ENCODE measurements around the gene LRRC41.
"Not testable (repeated sequence)": the region's sequence is repeated elsewhere in the genome, so short reads cannot be mapped to it uniquely, and the experiment has no call there.

The LRRC41 gene

DNA sequence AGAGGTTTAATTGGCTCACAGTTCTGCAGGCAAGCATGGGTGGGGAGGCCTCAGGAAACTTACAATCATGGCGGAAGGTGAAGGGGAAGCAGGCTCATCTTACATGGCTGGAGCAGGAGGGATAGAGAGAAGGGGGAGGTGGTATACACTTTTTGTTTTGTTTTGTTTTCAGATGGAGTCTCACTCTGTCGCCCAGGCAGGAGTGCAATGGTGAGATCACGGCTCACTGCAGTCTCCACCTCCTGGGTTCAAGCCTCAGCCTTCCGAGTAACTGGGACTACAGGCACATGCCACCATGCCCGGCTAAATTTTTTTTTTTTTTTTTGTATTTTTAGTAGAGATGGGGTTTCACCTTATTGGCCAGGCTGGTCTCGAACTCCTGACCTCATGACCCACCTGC lies 18.8 kb upstream of the LRRC41 start:
- not testable (repeated sequence) for FAIRE-seq

DNA sequence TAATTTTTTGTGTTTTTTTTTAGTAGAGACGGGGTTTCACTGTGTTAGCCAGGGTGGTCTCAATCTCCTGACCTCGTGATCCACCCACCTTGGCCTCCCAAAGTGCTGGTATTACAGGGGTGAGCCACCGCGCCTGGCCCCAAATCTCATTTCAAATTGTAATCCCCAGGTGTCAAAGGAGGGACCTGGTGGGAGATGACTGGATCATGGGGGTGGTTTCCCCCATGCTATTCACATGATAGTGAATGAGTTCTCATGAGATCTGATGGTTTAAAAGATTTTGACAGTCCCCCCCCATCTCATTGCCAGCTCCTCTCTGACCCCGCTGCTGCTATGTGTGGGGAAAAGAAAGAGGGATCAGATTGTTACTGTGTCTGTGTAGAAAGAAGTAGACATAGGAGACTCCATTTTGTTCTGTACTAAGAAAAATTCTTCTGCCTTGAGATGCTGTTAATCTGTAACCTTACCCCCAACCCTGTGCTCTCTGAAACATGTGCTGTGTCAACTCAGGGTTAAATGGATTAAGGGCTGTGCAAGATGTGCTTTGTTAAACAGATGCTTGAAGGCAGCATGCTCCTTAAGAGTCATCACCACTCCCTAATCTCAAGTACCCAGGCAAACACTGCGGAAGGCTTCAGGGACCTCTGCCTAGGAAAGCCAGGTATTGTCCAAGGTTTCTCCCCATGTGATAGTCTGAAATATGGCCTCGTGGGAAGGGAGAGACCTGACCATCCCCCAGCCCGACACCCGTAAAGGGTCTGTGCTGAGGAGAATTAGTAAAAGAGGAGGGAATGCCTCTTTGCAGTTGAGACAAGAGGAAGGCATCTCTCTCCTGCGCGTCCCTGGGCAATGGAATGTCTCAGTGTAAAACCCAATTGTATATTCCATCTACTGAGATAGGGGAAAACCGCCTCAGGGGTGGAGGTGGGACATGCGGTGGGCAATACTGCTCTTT lies 16.8 kb upstream of the LRRC41 start:
- not testable (repeated sequence) for FAIRE-seq

GRCh38 chr1:46319301-46319700 lies 15.9 kb upstream of the LRRC41 start:
- not testable (repeated sequence) for FAIRE-seq

- FAIRE-seq, result no peak
Measured at GRCh38 chr1:46317323-46317722, 13.9 kb upstream of the LRRC41 start.

DNA sequence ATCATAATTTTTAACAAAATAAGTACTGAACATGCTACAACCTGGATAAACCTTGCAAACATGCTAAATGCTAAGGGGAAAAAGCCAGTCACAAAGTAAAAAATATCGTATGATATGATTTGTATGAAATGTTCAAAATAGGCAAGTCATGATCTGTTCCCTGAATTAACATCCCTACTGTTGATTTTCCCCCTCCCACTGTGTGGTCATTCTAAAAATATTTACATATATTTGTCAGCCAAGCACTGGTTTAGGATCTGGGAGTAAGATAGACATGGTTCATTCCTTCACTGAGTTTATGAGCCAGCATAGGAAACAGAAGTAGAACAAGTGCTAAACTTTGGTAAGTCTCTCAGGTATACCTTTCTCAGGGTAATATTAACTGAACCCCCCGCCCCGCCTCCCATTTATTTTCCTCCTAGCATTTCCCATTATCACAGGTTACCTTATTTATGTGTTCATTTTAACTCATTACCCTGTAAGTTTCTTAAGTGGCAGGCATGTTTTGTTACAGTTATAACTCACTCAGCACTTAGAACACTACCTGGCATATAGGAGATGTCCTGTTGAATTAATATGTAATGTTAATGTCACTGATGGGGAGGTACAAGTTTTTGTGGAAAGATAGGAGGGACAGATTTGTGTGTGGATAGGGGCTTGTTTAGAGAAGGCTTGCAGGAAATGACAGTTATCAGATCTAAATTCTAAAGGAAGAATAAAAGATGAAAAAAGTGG lies 12.4 kb upstream of the LRRC41 start:
- FAIRE-seq, result no peak

GRCh38 chr1:46310321-46310720 lies 6.9 kb upstream of the LRRC41 start:
- no peak for FAIRE-seq

- no peak for FAIRE-seq
Measured at GRCh38 chr1:46309401-46310159, 6.2 kb upstream of the LRRC41 start.

DNA sequence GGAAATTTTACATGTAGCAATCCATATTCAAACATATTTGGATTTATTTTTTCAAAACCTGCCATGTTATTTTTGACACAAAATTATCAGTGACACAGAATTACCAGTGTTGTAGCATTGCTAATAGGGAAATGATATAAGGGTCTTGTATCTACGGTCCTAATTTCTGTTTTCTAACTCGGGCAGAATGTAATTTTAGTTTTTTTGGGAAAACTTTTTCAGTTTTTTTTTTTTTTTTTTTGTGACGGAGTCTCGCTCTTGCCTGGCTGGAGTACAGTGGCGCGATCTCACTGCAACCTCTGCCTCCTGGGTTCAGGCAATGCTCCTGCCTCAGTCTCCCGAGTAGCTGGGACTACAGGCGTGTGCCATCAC lies 2.7 kb upstream of the LRRC41 start:
- no peak for FAIRE-seq

GRCh38 chr1:46303872-46304326 lies 483 bp upstream of the LRRC41 start:
- FAIRE-seq, result no peak

DNA sequence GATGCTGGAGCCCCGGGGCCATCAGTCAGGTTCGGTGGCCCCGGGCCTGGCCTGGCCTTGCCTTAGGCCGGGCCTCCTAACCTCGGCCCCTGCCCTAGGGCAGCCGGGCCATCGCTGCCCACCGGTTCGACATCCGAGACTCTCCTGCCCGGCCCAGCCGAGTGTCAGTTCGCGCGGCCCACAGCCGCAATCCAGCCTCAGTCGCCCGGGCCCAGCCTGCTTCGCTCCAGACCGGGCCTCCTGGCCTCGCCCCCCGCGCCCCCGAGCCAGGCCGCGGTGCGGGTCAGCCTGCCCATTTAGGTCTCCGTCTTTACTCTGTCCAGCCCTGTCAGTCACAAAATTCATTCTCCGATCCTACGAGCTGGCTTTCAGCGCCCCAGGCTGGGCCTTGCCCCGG lies 777 bp downstream of the LRRC41 start:
- no peak for FAIRE-seq

GRCh38 chr1:46301808-46302640 lies 1.4 kb downstream of the LRRC41 start:
- no peak for FAIRE-seq

GRCh38 chr1:46301406-46301807 lies 2.0 kb downstream of the LRRC41 start:
- no peak for FAIRE-seq

- FAIRE-seq, result no peak
Measured at GRCh38 chr1:46300673-46301405, 2.6 kb downstream of the LRRC41 start.

- FAIRE-seq, result no peak
Measured at GRCh38 chr1:46298387-46298786, 5.0 kb downstream of the LRRC41 start.

DNA sequence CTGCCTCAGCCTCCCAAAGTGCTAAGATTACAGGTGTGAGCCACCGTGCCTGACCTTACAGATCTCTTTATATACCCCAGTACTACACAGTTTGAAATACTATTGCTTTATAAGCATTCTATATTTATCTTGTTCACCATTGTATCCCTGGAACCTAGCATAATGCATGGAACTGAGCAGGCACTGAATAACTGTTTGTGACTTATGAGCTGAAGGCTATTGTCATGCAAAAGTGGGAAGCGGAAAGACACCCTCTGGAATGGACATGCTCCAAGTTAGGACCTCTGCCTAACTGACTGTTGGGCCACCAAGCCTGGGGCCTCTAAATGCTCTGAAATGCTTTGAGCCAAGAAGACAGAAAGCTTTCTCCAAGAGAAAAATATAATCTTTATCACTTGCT lies 8.1 kb downstream of the LRRC41 start:
- FAIRE-seq, result no peak

GRCh38 chr1:46289976-46290375 lies 13.4 kb downstream of the LRRC41 start:
- FAIRE-seq, result no peak

GRCh38 chr1:46289134-46289494 lies 14.3 kb downstream of the LRRC41 start:
- no peak for FAIRE-seq

DNA sequence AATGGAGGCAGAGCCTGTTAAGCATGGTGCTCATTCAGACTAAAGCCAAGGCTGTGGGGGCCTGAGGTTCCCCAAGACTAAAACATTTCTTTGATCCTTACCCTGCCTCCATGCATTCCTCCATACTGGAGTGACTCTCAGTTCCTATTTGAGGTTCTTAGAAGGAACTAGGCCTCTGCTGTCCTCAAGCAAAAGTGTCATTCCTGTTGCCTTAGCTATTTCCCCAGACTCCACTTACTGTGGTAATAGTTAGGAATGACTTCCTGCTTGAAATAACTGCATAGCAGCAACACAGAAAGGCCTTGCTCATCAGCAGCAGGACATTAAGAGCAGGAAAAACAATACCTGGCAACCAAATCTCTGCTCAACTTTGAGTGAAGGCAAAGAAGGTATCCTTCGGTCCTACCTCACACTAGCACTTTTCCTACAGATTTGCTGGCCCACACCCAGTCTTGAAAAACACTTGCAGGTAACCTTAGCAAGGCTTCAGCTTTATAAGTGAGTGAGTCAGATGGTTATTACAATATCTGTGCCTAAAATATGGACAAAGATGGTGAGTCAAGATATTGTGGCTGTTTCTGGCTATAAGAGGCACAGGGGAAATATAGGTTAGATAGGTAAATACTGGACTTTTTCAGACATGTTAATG lies 14.8 kb downstream of the LRRC41 start:
- FAIRE-seq, result no peak

DNA sequence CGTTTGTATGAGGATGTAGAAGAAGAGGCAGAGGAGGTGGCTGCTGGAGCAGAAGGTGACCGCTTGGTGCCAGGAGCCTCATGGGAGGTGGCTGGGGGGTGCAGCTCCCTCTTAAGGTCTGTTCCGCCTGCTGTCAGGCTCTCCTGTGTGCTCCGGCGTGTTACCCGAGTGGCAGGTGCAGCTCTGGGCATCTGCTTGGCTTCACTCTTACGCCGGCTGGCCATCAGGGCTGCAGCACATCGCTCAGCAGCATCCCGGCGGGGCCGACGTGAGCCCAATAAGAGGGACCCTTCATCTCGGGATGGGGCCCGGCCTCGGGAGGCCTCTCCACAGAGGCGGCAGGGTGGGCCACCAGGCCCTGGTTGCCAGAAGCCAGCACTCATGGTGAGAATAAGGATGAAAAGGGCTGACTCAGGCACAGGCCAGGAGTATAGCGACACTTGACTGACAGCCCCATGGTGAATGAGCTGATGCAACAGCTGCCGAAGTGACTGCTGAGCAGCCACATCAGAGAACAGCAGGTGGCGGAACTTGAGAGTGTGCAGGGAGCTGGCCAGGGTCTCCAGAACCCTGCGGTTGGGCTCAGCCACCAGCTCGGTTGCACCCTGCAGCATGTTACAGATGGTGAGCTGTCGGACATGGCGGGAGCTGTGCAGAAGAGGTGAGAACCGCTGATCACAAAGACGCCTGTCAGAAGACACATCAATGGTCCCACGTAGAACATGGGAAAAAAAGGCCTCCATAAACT lies 17.5 kb downstream of the LRRC41 start:
- no peak for FAIRE-seq
